ENCODE data around the gene OR2AG2.

The OR2AG2 gene

GRCh38 chr11:6794639-6795038 lies 22.9 kb upstream of the OR2AG2 start:
- TF ChIP-seq EZH2 (IDR thresholded peaks at IDR 0.05; ENCODE audit: borderline replicate concordance, low read length), result no peak
- TF ChIP-seq CTCF (IDR thresholded peaks at IDR 0.05; ENCODE audit: low read length), result no peak
- Histone ChIP-seq H3K4me3 (ENCODE audit: low read depth, low read length, poor library complexity, severe bottlenecking) (no peak overlapping the region), H3K4me1 (ENCODE audit: insufficient read depth, low read length, severe bottlenecking) (no peaks in the 10 kb centered on the region), H3K27ac (ENCODE audit: low read depth, low read length, poor library complexity, severe bottlenecking) (no peak overlapping the region), H3K9ac (ENCODE audit: low read length) (no peak overlapping the region), H3F3A (ENCODE audit: insufficient read depth, low read length) (no peaks in the 10 kb centered on the region), H3K79me2 (ENCODE audit: insufficient read depth, low read length) (no peaks in the 10 kb centered on the region), H3K9me2 (ENCODE audit: low read depth, low read length) (no peaks in the 10 kb centered on the region), H4K20me1 (ENCODE audit: insufficient read depth, low read length) (no peaks in the 10 kb centered on the region), H3K9me3 (ENCODE audit: low read length) (no peaks in the 10 kb centered on the region), H2AFZ (ENCODE audit: low read length) (no peak overlapping the region), H3K4me2 (ENCODE audit: low read length) (no peak overlapping the region), H3K36me3 (ENCODE audit: insufficient read depth, low read length) (no peaks in the 10 kb centered on the region), H3K27me3 (ENCODE audit: insufficient read depth, low read length) (no peaks in the 10 kb centered on the region)

GRCh38 chr11:6790546-6790945 lies 18.8 kb upstream of the OR2AG2 start:
- no peaks in the 10 kb centered on the region for H3K9me3 ChIP-seq (ENCODE audit: low read length)
- no peak overlapping the region for H3K27ac ChIP-seq (ENCODE audit: low read depth, low read length, poor library complexity, severe bottlenecking)
- no peaks in the 10 kb centered on the region for H3K4me1 ChIP-seq (ENCODE audit: insufficient read depth, low read length, severe bottlenecking)
- no peak overlapping the region for H2AFZ ChIP-seq (ENCODE audit: low read length)
- H3K27me3 ChIP-seq (ENCODE audit: insufficient read depth, low read length), result no peaks in the 10 kb centered on the region
- no peak overlapping the region for H3K4me2 ChIP-seq (ENCODE audit: low read length)
- H4K20me1 ChIP-seq (ENCODE audit: insufficient read depth, low read length), result no peaks in the 10 kb centered on the region
- H3F3A ChIP-seq (ENCODE audit: insufficient read depth, low read length), result no peaks in the 10 kb centered on the region
- H3K9me2 ChIP-seq (ENCODE audit: low read depth, low read length), result no peaks in the 10 kb centered on the region
- no peaks in the 10 kb centered on the region for H3K79me2 ChIP-seq (ENCODE audit: insufficient read depth, low read length)
- no peak overlapping the region for H3K4me3 ChIP-seq (ENCODE audit: low read depth, low read length, poor library complexity, severe bottlenecking)
- TF ChIP-seq EZH2 (IDR thresholded peaks at IDR 0.05; ENCODE audit: borderline replicate concordance, low read length) (no peak), CTCF (IDR thresholded peaks at IDR 0.05; ENCODE audit: low read length) (no peak)
- no peaks in the 10 kb centered on the region for H3K36me3 ChIP-seq (ENCODE audit: insufficient read depth, low read length)
- no peak overlapping the region for H3K9ac ChIP-seq (ENCODE audit: low read length)

GRCh38 chr11:6782720-6783119 lies 10.9 kb upstream of the OR2AG2 start, which contains the start of gene OR2AG1:
Gene OR2AG1 (plus strand): TSS chr11:6783020. CDS start chr11:6785038, 2,018 bp downstream.
- no peak within 1 kb of the TSS for H3K4me3 ChIP-seq (ENCODE audit: low read depth, low read length, poor library complexity, severe bottlenecking)
- H3F3A ChIP-seq (ENCODE audit: insufficient read depth, low read length), result no peaks in the 10 kb centered on the region
- H2AFZ ChIP-seq (ENCODE audit: low read length), result no peak within 1 kb of the TSS
- no peaks in the 10 kb centered on the region for H4K20me1 ChIP-seq (ENCODE audit: insufficient read depth, low read length)
- H3K4me2 ChIP-seq (ENCODE audit: low read length), result no peak within 1 kb of the TSS
- no peaks in the 10 kb centered on the region for H3K27me3 ChIP-seq (ENCODE audit: insufficient read depth, low read length)
- no peaks in the 10 kb centered on the region for H3K4me1 ChIP-seq (ENCODE audit: insufficient read depth, low read length, severe bottlenecking)
- no peak for TF ChIP-seq EZH2 (IDR thresholded peaks at IDR 0.05; ENCODE audit: borderline replicate concordance, low read length)
- TF ChIP-seq CTCF (IDR thresholded peaks at IDR 0.05; ENCODE audit: low read length), result no peak
- no peaks in the 10 kb centered on the region for H3K9me2 ChIP-seq (ENCODE audit: low read depth, low read length)
- no peak within 1 kb of the TSS for H3K27ac ChIP-seq (ENCODE audit: low read depth, low read length, poor library complexity, severe bottlenecking)
- no peak within 1 kb of the TSS for H3K9ac ChIP-seq (ENCODE audit: low read length)
- no peaks in the 10 kb centered on the region for H3K79me2 ChIP-seq (ENCODE audit: insufficient read depth, low read length)
- H3K9me3 ChIP-seq (ENCODE audit: low read length), result no peaks in the 10 kb centered on the region
- H3K36me3 ChIP-seq (ENCODE audit: insufficient read depth, low read length), result no peaks in the 10 kb centered on the region

Data from OCI-LY1 (cell line).